GM18505 (cell line): ENCODE data around the gene BDH2.

Experiments
- ATAC-seq: cut with Tn5 transposase; IDR thresholded peaks from one replicate; pipeline ENCODE4 v1.9.1; 2021; ENCODE audit not compliant: unreplicated experiment
- POLR2A ChIP-seq: IDR thresholded peaks from 4 replicates; pipeline ENCODE4 v1.6.1; 2011; ENCODE audit warnings: borderline replicate concordance; ENCODE audit not compliant: insufficient read depth, insufficient read length; ENCODE audit errors: extremely low read depth

Gene BDH2

DNA sequence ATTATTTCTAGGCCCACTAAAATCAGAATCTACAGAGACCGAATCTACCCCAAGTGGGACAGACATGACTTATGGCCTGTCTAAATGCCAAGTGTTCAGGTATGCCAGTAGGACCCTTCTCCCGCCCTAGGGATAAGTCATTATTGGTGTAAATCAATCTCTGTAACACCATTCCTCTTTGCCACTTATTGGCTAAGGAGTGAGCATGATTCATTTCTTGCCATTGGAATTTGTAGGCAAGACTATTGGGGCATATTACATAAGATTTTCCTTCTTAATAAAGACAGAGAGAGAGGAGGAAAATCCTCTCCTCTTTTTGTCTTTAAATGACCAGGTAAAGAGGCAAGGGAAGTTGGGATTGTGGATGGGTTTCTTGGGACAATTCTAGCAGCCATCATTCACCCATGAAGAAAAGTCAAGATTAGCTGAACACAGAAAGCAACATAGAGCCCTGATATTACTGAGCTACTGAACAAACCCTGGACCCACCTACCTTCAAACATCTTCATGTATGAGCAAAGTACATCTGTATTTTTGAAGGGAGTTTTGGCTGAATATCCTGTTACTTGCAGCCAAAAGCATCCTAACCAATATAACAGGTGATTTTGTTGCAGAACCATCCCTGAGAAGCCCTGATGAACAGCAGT lies 25.7 kb downstream of the BDH2 start:
- TF ChIP-seq POLR2A = no peak
- no peak for ATAC-seq

DNA sequence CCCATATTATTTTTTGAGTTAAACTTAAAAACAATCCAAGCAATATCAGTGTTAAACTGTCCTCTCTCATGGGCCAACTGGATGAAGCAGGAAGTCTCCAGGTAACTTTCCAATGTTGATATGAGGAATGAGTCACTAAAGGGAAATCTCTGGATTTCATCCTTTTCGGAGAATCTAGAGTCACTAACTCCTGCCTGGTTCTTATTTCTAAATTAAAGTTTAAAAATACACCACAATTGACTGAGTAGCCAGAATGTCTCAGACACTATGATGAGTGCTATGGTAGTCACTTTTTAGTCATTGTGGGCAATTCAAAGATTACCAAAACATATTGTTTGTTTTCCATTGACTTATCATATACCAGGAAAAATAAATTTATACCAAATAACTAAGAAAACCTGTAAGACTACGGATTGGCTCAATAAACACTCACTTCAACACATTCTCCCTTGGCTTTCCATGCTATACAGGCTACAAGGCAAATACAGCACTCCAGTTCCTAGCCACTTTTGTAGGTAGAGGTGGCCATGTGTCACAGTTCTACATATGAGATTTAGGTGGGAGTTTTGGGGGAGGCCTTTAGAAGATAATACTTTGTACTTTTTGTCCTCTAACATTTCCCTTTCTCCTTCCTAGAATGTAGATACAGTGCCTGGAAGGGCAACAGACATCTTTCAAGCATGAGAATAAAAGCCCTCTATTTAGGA lies 31.6 kb downstream of the BDH2 start:
- ATAC-seq = no peak

DNA sequence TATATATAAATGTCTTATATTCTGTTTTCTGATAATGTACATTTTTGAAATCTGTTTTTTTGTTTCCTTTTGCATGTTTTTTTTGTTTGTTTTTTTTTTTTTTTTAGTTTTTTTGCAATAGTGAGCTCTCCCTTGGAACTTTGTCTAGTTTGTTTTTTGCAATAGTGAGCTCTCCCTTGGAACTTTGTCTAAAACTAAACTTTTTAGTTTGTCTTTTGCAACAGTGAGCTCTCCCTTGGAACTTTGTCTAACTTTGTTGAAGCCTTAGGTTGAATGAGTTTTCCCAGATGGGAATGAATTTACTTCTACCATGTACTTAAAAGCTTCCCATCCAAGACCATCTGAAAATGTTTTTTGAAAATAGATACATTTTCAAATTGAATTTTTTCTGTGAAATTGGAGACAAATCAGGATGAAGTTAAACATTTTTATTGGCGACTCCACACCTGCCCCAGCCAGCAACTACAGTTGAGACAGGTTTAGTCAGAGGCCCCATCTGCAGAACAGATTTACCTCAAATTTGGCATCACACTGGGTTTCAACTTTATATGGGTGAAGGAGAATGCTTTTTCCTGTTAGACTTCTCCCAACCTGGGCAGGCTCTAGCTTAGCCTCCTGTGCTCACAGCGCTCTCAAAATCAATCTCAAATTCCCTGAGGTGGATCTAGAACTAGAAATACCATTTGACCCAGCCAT lies 39.0 kb downstream of the BDH2 start:
- no peak for TF ChIP-seq POLR2A
- no peak for ATAC-seq

More for the DNA sequence above, 31.6 kb downstream of the BDH2 start:
- no peak for TF ChIP-seq POLR2A

DNA sequence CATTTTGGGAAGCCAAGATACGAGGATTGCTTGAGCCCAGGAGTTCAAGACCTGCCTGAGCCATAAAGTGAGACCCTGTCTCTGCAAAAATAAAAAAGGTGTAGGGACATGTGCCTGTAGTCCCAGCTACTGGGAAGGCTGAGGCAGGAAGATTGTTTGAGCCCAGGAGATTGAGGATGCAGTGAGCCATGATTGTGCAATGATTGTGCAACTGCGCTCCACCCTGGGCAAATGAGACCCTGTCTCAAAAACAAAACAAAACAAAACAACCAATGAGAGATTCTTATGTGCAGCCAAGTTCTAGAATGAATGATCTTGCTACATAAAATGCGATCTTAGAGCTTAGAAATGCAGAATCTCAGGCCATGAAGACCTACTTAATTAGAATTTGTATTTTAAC lies 45.6 kb downstream of the BDH2 start:
- TF ChIP-seq POLR2A = no peak

DNA sequence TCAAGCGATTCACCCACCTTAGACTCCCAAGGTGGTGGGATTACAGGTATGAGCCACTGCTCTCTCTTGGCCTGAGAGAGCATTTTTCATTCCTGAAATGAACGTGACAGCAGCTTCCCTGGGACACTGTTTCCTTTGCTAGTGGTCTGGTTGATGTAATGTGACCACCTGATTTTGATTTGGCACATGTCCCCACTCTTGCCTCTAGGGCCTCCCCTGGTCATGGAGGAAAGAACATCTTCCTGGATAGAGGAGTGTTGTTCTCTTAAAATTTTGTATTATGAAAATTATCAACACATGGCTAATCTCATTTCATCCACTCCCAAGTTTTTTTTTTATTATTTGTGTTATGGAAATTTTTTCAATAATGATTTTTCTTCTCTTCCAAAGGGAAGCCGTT lies 46.9 kb downstream of the BDH2 start:
- TF ChIP-seq POLR2A = no peak
- no peak for ATAC-seq

More for the DNA sequence above, 45.6 kb downstream of the BDH2 start:
- ATAC-seq = no peak

DNA sequence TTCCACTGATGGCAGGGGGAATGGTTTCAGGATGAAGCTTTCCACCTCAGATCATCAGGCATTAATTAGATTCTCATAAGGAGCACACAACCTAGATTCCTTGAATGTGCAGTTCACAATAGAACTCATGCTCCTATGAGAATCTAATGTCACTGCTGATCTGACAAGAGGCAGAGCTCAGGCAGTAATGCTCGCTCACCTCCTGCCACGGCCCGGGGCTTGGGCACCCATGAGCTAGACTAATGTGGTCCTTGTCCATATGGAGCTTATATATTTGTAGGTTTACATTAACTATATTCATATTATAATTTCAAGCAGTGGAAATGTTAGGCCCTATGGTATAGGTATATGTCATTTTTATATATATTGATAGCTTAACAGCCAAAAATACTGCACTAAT lies 47.5 kb downstream of the BDH2 start:
- TF ChIP-seq POLR2A = no peak
- no peak for ATAC-seq

DNA sequence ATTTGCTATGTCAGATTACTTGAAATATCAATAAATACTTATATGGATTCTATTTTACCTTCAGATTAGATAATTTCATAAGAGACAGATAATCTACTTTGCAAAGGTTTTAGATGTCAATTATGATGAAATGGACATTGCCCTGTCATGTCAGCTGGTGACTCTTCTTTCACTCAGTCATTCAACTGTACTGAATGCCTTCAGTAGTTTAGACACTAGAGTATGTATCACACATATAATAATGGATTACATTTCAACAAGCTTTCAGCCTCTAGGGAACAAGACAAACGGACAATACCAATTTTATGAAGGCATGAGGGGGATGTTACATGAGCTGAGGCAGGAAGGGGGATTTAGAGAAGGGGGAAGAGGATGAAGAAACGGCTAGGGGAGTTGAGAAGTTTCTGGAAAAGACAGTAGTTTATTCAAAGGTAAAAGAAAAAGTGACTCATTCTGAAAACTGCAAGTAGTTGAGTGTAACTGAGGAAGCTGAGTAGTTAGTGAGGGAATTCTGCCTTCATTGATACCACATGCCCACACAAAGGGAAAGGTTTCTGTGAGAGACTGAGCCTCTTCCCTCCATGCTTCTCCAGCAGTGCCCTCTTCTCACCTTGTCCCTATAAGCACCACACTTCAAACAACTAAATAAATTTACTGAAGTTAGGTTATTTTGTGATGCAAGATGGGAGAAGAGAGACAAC lies 48.7 kb downstream of the BDH2 start:
- no peak for ATAC-seq
- no peak for TF ChIP-seq POLR2A

DNA sequence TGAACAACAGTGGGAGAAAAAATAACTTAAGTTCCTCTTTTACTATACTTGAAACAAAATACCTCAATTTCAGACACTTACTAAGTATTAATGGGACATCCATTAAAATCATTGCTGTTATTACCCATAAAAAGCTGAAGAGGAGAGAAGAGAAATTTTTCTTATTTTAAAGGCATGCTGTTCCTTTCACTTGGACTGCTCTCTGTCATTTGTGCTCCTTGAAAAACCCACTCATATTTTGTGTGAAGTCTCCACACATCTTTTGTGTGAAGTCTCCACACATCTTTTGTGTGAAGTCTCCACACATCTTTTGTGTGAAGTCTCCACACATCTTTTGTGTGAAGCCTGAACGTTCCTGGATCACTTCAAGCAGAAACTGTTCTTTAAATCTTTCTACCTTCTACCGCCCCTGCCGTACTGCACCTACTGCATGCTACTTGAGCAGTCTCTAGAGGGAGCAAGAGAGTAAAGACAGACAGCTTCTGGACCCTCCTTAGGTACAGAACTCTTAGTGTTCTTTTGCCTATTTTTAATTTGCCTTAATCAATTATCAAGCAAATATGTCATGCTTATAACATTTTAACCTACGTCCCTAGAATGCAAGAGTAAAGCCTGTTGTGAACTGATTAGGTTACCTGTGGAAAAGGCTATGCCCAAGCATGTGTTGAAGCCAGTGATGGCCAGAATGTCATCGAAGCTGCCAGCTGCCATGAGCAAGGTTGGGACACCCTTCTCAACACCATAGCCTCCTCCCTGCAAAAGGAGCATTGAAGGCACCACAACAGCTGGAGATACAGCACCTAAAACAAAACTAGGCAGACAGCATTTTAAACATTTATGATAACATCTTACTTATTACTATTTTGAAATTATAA lies 53.0 kb downstream of the BDH2 start:
- peak; percentile 87 for ATAC-seq
- TF ChIP-seq POLR2A = no peak

DNA sequence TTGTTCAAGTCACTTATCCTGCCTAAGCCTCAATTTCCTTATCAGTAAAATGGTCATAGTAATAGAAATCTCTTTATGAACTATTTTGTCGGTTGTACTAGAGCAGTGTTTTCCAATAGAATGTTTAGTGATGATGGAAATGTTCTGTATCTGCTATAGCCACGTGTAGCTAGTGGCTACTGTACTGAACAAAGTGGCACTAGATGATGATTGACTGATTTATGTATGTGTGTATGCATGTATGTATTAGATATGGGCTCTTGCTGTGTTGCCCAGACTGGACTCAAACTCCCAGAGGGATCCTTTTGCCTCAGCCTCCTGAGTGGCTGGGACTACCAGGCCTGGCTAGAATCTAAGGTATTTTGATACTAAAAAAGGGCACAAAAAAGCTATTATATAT lies 55.5 kb downstream of the BDH2 start:
- no peak for ATAC-seq
- no peak for TF ChIP-seq POLR2A

DNA sequence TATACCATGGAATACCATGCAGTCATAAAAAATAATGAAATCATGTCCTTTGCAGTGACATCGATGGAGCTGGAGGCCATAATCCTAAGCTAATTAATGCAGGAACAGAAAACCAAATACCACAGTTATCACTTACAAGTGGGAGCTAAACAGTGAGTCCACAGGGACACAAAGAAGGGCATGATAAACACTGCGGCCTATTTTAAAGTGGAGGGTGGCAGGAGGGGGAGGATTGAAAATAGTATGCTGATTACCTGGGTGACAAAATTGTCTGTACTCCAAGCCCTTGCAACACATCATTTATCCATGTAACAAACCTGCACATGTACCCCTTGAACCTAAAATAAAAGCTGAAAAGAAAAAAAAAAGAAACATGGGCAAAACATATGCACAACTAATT lies 63.5 kb downstream of the BDH2 start:
- TF ChIP-seq POLR2A = no peak

DNA sequence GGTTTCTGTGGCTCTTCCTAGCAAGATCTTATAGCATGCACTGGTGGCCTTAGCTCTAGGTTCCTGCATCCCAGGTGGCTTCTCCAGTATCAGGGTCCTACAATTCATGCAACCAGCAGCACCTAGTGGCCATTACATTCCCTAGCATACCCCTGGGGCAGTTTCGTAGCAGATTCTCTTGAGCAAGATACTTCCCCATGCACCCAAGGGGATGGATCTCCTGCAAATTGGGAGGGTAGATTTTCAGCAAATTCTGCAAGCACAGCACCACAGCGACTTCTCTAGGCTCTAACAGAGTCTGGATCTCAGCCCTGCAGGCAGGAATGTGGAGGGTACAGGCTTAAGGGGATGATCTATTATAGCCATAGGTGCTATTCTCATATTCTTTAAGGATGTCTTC lies 67.1 kb downstream of the BDH2 start:
- no peak for TF ChIP-seq POLR2A
- ATAC-seq = no peak

More for the DNA sequence above, 63.5 kb downstream of the BDH2 start:
- no peak for ATAC-seq

DNA sequence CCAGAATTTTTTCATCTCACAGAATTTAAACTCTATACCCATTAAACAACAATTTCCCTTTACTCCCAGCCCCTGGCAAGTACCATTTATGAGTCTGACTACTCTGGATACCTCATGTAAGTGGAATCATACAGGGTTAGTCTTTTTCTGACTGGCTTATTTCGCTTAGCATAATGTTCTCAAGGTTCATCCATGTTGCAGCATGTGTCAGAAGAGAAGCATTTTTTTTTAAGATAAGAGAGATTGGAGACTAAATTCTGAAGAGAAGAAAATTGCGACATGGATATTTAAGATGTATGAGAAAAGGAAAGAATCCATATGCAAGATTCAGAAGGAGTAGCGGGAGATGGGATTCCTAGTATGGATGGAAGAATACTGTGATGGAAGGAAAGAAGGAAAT lies 68.8 kb downstream of the BDH2 start:
- no peak for TF ChIP-seq POLR2A
- ATAC-seq = no peak
